BJ (cell line): ENCODE data around the gene NINL. TPM values are rescaled to one million over a fixed set of nuclear protein-coding genes. Genes with fewer than 3 reads are reported as not detected.

Experiments
- CTCF ChIA-PET: fragments of 350-600 bp; formaldehyde crosslinking; extraction: SDS; loops from one replicate; lab custom pipeline; 2021; ENCODE audit warnings: antibody characterized with exemption, inconsistent platforms; lab: Yijun Ruan, JAX
- POLR2A ChIA-PET: fragments of 300-600 bp; sonication (Branson Sonifier 250); formaldehyde crosslinking; extraction: SDS; loops from one replicate; lab custom pipeline; 2021; ENCODE audit warnings: antibody characterized with exemption; lab: Charles Lee
- DNase-seq: peaks from one replicate; pipeline ENCODE4 v3.0.0-alpha.2; 2011; ENCODE audit warnings: low read depth
- H3K27me3 ChIP-seq: 2 replicates; pipeline ENCODE4 v1.6.0; 2011; ENCODE audit warnings: low read length; ENCODE audit not compliant: control insufficient read depth, insufficient read depth
- H3K36me3 ChIP-seq: 2 replicates; pipeline ENCODE4 v1.5.1; 2011; ENCODE audit warnings: low read length; ENCODE audit not compliant: control insufficient read depth, insufficient read depth
- H3K4me3 ChIP-seq: 2 replicates; pipeline ENCODE4 v1.5.1; 2011; ENCODE audit warnings: low read depth, mild to moderate bottlenecking, control low read depth, low read length
- polyA plus RNA-seq: library from polyadenylated mRNA; depleted of rRNA; stranded (reverse); fragments of >200 nt; gene quantifications from 2 replicates; pipeline ENCODE4 v1.2.3, GENCODE V29; 2011
- TF ChIP-seq, protein P1 (sequence below): IDR thresholded peaks from 2 replicates; pipeline ENCODE4 v1.5.1; 2011; ENCODE audit warnings: low read depth, mild to moderate bottlenecking, control low read depth, inconsistent platforms, low read length, moderate library complexity; ENCODE audit not compliant: insufficient read depth

NINL gene
- polyA plus RNA-seq, 1 experiment = 6.2 TPM

DNA sequence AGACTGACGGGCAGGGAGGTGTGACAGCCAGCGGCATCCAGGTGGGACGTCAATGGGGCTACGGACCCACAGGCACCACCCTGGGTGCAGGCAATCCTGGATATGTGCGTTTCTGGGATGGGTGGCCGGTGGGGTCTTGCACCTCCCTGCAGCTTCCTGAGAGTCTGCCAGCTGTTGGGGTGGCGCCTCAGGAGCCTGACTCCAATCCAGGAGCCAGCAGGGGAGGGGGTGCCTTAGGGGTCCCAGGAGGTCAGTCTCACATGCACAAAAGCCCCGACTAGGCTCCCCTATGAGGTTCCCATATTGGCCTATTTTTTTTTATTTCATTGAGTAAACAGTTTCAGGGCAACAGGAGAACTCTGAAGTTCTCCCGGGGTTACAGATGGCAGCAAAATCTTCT, 104.5 kb downstream of the NINL start:
- TF ChIP-seq, protein P1, sequence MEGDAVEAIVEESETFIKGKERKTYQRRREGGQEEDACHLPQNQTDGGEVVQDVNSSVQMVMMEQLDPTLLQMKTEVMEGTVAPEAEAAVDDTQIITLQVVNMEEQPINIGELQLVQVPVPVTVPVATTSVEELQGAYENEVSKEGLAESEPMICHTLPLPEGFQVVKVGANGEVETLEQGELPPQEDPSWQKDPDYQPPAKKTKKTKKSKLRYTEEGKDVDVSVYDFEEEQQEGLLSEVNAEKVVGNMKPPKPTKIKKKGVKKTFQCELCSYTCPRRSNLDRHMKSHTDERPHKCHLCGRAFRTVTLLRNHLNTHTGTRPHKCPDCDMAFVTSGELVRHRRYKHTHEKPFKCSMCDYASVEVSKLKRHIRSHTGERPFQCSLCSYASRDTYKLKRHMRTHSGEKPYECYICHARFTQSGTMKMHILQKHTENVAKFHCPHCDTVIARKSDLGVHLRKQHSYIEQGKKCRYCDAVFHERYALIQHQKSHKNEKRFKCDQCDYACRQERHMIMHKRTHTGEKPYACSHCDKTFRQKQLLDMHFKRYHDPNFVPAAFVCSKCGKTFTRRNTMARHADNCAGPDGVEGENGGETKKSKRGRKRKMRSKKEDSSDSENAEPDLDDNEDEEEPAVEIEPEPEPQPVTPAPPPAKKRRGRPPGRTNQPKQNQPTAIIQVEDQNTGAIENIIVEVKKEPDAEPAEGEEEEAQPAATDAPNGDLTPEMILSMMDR = no peak
- CTCF ChIA-PET = no interaction called here
- H3K36me3 ChIP-seq = peaks cover 18% of the 10 kb centered on the region
- no peak for DNase-seq
- H3K27me3 ChIP-seq = no peaks in the 10 kb centered on the region
- no peak overlapping the region for H3K4me3 ChIP-seq
- POLR2A ChIA-PET = no interaction called here

DNA sequence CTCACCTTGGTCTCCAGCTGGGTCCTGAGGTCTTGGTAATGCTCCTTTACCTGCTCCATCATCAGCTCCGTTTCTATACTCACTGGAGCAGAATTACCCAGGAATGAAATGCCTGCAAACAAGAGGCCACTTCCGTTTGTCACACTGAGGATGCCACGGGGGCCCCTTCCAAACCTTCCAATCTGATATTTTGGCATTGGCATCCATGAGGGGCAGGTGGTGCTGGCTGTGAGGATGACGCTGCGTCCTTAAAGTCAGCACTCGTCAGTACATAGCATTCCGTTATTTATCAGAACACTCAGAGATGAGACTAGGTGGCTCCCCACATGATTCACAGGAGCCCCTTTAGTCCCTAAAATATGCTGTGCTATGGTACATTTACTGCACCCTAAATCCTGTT, 105.2 kb downstream of the NINL start:
- Histone ChIP-seq H3K27me3 (no peaks in the 10 kb centered on the region), H3K4me3 (no peak overlapping the region), H3K36me3 (peaks cover 18% of the 10 kb centered on the region)
- TF ChIP-seq, protein P1 = no peak
- DNase-seq = no peak
- ChIA-PET POLR2A (no interaction called here), CTCF (interaction anchor here (1.9 kb wide), 1 partner anchor 10 kb away, joined by 7 read pairs; no protein-coding TSS in a partner anchor)

DNA sequence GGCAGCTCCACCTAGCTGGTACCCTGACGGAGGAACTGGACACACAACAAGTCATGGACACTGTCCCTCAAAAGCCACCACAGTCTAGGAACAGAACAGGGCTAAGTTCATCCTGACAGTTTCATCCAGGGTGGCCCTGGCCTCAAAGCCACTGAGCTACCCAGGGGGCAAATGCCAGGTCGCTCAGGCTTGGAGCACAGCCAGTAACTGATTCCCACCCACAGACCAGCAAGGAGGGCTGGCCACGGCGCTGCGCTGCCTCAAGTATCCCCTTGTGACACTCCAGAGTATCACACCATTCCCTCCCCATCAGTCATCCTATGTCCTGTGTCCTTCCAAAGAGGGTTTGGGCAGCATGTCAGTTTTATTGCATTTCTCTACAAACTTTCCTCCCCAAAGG, 105.7 kb downstream of the NINL start:
- ChIA-PET POLR2A (no interaction called here), CTCF (interaction anchor here (1.0 to 1.9 kb wide), 2 partner anchors 10 to 29 kb away, joined by 3 to 7 read pairs; no protein-coding TSS in a partner anchor)
- TF ChIP-seq, protein P1 = no peak
- Histone ChIP-seq H3K36me3 (peaks cover 18% of the 10 kb centered on the region), H3K27me3 (no peaks in the 10 kb centered on the region), H3K4me3 (no peak overlapping the region)
- DNase-seq = no peak

DNA sequence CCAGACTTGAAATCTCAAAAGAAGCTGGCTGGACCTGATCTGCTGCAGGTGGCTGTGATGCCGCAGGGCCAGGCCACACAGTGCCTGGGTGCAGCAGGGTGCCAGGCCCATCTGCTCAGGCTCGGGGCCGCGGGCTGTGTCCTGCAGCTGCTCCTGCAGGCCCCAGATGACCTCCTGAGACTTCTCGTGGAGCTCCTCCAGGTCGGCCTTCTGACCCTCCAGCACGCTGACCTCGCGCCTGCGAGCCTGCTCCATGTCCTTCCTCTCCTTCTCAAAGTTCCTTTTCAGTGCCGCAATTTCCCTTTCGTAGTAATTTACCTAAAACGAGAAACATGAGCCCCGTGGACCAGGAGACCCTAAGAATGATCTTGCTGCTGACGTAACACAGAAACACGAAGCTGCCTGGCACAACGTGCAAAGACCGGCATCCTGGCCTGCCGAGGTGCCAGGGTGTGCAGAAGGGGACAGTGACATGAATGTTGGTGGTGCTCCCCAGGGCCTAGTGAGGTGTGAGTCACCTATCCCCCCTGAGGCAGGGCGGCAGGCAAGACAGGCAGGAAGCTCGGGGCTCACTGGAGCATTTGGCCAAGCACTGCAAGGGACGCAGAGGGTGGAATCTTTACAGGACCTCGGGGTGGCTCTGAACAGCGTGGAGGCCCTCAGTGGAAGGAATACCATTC, 106.3 kb downstream of the NINL start:
- DNase-seq = no peak
- ChIA-PET POLR2A (no interaction called here), CTCF (interaction anchor here (1.0 to 1.9 kb wide), 2 partner anchors 9 to 30 kb away, joined by 3 to 7 read pairs; no protein-coding TSS in a partner anchor)
- no peaks in the 10 kb centered on the region for H3K27me3 ChIP-seq
- no peak overlapping the region for H3K4me3 ChIP-seq
- TF ChIP-seq, protein P1 = no peak
- peaks cover 18% of the 10 kb centered on the region for H3K36me3 ChIP-seq

DNA sequence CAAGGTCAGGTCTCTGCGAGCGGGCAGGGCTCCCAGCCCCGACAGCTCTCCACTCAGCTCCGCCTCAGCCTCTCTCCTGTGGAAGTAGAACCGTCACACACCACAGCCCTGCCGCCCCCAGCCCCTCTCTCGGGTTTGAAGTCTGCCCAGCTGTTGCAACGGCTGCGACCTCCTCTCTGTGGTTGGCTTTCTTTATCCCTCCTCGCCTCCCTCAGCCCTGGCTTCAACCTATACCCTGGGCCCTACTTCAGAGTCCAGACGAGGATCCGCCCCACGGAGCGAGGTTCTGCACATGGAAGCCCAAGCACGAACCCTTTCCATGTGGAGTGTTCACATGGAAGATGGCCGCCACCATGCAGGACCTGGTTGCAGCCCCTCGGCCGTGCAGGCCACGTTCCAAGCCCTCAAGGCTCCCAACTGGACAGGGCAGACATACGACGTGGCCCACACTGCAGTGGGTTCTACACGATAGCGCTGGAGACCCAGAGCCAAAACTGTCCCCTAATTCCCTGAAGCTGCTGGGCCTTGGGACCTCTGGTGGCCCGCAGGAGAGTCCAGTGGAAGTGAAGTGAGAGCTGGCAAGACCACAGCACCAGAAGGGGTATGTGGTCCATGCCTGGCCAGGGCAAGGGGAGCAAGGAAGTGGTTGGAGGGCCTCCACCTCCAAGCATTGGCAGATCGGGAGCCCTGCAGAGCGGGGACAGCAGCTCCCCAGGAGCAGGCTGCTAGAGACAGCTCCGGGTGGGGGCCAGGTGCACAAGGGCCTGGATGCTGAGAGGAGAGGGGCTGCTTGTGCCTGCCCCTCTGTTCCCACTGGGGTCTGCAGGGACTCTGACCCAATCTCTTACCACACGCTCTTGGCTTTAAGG, 108.1 kb downstream of the NINL start:
- ChIA-PET CTCF (interaction anchor here (0.6 kb wide), 2 partner anchors 30 to 98 kb away, joined by 3 read pairs; no protein-coding TSS in a partner anchor), POLR2A (no interaction called here)
- Histone ChIP-seq H3K27me3 (no peaks in the 10 kb centered on the region), H3K4me3 (no peak overlapping the region), H3K36me3 (peaks cover 16% of the 10 kb centered on the region)
- TF ChIP-seq, protein P1 = no peak
- no peak for DNase-seq
